ENCODE measurements around the gene KIF14. TPM values are rescaled to one million over a fixed set of nuclear protein-coding genes. Genes with fewer than 3 reads are reported as not detected.

KIF14 gene, protein sequence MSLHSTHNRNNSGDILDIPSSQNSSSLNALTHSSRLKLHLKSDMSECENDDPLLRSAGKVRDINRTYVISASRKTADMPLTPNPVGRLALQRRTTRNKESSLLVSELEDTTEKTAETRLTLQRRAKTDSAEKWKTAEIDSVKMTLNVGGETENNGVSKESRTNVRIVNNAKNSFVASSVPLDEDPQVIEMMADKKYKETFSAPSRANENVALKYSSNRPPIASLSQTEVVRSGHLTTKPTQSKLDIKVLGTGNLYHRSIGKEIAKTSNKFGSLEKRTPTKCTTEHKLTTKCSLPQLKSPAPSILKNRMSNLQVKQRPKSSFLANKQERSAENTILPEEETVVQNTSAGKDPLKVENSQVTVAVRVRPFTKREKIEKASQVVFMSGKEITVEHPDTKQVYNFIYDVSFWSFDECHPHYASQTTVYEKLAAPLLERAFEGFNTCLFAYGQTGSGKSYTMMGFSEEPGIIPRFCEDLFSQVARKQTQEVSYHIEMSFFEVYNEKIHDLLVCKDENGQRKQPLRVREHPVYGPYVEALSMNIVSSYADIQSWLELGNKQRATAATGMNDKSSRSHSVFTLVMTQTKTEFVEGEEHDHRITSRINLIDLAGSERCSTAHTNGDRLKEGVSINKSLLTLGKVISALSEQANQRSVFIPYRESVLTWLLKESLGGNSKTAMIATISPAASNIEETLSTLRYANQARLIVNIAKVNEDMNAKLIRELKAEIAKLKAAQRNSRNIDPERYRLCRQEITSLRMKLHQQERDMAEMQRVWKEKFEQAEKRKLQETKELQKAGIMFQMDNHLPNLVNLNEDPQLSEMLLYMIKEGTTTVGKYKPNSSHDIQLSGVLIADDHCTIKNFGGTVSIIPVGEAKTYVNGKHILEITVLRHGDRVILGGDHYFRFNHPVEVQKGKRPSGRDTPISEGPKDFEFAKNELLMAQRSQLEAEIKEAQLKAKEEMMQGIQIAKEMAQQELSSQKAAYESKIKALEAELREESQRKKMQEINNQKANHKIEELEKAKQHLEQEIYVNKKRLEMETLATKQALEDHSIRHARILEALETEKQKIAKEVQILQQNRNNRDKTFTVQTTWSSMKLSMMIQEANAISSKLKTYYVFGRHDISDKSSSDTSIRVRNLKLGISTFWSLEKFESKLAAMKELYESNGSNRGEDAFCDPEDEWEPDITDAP (N-terminal part only)
- total RNA-seq: 10 to 100 TPM; 28.3 to 30.3 TPM

DNA sequence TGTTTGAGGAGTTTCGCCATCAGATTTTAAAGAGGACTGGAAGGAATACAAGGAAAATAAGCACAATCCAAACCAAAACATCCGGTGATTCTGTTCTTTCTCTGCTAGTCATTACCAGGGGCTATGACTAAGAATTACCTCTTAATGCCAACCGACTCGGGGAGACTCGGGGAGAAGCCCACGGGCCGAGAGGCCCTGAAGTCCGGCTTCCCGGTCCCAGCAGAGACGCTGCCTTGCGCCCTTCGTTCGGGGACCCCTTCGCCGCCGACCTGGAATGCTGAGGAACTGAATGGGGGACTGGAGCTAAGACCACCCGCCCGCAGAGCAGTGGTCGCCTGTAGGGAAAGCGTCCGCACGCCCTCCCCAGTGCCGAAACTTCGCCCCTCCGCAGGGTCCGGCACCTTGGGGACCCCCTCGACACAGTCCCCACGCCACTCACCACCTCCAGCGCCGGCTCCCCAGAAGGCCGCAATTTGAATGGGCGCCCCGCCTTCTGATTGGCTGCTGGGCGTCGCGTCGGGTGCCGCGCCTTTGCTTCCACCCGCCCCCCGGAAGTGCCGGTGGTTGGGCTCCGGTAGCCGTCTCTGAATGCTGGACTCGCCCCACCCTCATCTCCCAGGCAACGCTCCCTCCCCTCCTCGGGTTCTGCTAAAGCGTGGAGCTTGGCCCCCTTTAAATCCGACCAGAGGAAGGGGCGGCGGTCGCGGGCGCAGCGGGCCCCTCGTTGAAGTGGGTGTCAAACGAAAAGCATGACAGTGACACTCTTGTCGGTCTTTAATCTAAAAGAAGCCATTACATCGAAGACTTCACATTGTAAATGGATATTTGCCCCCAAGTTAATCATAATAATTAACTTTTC, at the start of gene KIF14:
KIF14 (minus strand) TSS at position 479 of the 859 bp plus-strand sequence. CDS start 2,028 bp downstream, outside the sequence.
- CTCF ChIA-PET: interaction anchor here (0.9 to 4.6 kb wide), 6 partner anchors 13 to 269 kb away, joined by 3 to 109 read pairs (median 4); partner anchors contain the start of gene DDX59
- POLR2A ChIA-PET: interaction anchor here (0.9 to 3.6 kb wide), 5 partner anchors 8 to 402 kb away, joined by 3 to 62 read pairs (median 3); partner anchors contain the start of gene DDX59
- no peaks in the 10 kb centered on the region for H3K9me3 Mint-ChIP-seq
- peak within 1 kb of the TSS; percentile 86 for H3K27ac Mint-ChIP-seq
- peak; percentile 96 for DNase-seq
- H3K4me1 Mint-ChIP-seq: peaks cover 66% of the 10 kb centered on the region
- H3K36me3 Mint-ChIP-seq (ENCODE audit: low read depth): peaks cover 35% of the 10 kb centered on the region
- H3K27me3 Mint-ChIP-seq: no peaks in the 10 kb centered on the region
- H3K4me3 Mint-ChIP-seq: peak within 1 kb of the TSS; percentile 90

DNA sequence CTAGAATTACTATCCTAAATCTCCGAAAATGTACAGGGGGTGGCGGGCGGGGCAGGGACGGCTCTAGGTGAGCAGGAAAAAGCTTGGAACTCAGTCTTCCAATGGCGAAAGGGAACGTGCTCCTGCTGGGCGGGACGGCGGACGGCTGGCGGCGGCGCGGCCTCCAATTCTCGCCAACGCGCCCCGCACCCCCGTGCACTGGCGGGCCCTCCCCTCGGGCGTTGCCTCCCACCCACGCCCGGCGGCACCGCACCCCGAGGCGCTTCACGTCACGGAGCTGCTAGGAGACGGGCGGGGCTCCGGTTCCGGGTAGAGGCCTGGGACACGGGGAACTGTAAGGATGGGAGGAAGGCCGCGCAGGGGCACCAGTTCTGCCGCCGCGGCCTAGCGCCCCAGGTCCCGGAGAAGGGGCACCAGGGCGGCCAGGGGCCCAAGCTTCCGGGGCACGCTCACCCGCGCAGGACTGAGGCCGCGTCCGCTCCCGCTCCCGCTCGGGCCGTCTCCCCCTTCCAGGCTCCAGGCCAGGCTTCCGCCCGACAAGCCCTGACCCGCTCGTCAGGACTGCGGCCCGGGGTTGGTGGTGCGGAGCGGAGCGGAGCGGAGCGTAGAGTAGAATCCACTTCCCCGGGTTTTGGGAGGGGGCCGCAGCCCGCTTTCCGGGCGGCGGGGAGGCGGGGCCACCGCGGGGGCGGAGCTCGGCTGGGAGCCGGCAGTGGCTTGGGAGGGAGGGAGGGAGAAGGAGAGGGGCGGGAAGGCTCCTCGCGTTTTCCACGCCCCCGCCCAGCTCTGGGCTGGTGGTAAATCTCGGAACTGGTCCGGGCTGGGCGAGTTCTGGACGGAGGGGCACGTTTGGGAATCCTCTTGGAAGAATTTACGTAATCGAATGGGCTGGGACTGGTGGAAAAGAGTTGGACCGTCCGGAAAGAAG, 49.0 kb upstream of the KIF14 start, which contains the start of gene DDX59:
DDX59 (minus strand) TSS at position 594 of the 928 bp plus-strand sequence. CDS start 3,167 bp downstream, outside the sequence.
- peak; percentile 91 for DNase-seq
- peak within 1 kb of the TSS; percentile 99 for H3K4me3 Mint-ChIP-seq
- POLR2A ChIA-PET: interaction anchor here (0.5 to 5.1 kb wide), 28 partner anchors 10 to 1285 kb away, joined by 3 to 62 read pairs (median 4); partner anchors contain the start of genes KIF14 and KIF21B
- H3K36me3 Mint-ChIP-seq (ENCODE audit: low read depth): peaks cover 25% of the 10 kb centered on the region
- peaks cover 35% of the 10 kb centered on the region for H3K4me1 Mint-ChIP-seq
- CTCF ChIA-PET: interaction anchor here (0.6 to 3.9 kb wide), 10 partner anchors 11 to 445 kb away, joined by 3 to 62 read pairs (median 4); partner anchors contain the start of gene KIF14
- no peaks in the 10 kb centered on the region for H3K27me3 Mint-ChIP-seq
- H3K27ac Mint-ChIP-seq: peak within 1 kb of the TSS; percentile 93
- H3K9me3 Mint-ChIP-seq: no peaks in the 10 kb centered on the region

DNA sequence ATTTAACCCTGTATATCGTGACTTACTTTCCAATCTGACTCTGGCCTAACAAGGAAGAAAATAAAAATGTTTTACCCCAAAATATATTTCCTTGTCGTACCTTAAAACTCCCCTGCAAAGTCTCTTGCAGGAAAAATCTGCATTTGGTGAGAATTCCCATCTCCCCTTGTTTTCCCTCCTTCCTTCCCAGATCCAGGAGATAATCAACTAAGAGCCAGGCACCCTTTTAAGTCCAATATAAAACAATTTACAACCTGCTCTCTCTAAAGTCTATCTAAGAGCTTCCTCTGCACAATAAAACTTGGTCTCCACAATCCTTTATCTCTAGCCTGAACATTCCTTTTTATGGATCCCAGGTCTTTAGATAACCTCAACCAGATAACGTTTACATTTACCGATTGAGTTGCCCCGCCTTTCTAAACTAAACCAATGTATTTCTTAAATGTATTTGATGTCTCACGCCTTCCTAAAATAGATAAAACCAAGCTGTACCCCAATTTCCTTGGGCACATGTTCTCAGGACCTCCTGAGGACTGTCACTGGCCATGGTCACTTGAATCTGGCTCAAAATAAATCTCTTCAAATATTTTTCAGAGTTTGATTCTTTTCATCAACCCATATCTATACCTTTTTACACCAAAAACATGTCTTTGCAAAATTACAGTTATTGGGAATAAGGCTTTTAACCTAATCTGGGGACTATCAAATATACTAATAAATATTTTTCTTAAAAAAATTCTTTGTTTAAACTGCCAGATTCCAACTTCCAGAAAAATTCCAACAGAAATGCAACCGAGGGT, 48.2 kb upstream of the KIF14 start:
- Mint-ChIP-seq H3K9me3 (no peaks in the 10 kb centered on the region), H3K27me3 (no peaks in the 10 kb centered on the region), H3K4me1 (peaks cover 38% of the 10 kb centered on the region), H3K27ac (peak overlapping the region; percentile 53), H3K36me3 (ENCODE audit: low read depth) (peaks cover 33% of the 10 kb centered on the region), H3K4me3 (peak overlapping the region; percentile 99)
- DNase-seq: no peak
- ChIA-PET POLR2A (interaction anchor here (0.6 to 5.1 kb wide), 15 partner anchors 11 to 381 kb away, joined by 3 to 62 read pairs (median 5); partner anchors contain the start of genes KIF14 and KIF21B), CTCF (interaction anchor here (1.6 to 3.9 kb wide), 3 partner anchors 16 to 134 kb away, joined by 5 to 62 read pairs (median 12); partner anchors contain the start of gene KIF14)

DNA sequence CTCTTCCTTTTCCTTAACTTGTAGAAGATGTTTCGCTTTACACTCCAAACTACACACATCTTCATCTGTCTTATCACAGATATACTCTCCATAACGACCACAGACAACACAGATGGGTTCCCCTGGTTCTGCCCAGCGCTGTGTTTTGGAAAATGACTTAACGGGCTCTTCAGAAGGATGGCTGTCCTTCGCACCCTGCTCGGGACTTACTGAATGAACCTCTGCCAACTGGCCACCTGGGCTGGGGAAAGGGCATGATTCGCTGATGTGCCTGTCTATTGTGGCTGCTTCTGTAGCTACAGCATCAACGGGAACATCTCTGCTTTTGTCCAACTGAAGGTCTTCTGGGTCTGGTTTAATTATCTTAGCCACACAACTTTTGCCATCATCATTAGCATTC, 45.8 kb upstream of the KIF14 start:
- H3K36me3 Mint-ChIP-seq (ENCODE audit: low read depth): peaks cover 51% of the 10 kb centered on the region
- H3K9me3 Mint-ChIP-seq: no peaks in the 10 kb centered on the region
- POLR2A ChIA-PET: no interaction called here
- H3K27me3 Mint-ChIP-seq: no peaks in the 10 kb centered on the region
- H3K27ac Mint-ChIP-seq: no peak overlapping the region
- H3K4me1 Mint-ChIP-seq: peaks cover 45% of the 10 kb centered on the region
- CTCF ChIA-PET: no interaction called here
- no peak for DNase-seq
- H3K4me3 Mint-ChIP-seq: no peak overlapping the region

DNA sequence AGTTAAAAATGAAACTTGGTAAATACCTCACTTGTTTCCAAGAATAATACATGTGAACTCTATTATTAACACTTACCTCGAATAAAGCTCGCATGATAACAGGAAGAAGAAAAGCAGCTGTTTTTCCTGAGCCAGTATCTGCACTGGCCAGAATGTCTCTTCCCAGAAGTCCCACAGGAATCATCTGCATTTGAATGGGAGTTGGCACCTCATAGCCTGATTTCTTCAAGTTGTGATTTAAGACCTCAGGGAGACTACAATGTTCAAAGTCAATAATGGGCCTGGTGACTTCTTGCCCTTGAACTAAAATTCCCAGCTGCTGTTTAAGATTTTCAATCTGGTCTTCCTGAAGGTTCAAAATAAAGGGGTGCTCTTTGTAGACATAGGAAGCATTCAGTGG, 45.3 kb upstream of the KIF14 start:
- H3K36me3 Mint-ChIP-seq (ENCODE audit: low read depth): peaks cover 55% of the 10 kb centered on the region
- H3K4me1 Mint-ChIP-seq: peaks cover 40% of the 10 kb centered on the region
- H3K27ac Mint-ChIP-seq: no peak overlapping the region
- H3K9me3 Mint-ChIP-seq: no peaks in the 10 kb centered on the region
- no peak for DNase-seq
- CTCF ChIA-PET: interaction anchor here (0.7 kb wide), 2 partner anchors 17 to 44 kb away, joined by 4 to 5 read pairs; no protein-coding TSS in a partner anchor
- H3K4me3 Mint-ChIP-seq: no peak overlapping the region
- no peaks in the 10 kb centered on the region for H3K27me3 Mint-ChIP-seq
- POLR2A ChIA-PET: no interaction called here

DNA sequence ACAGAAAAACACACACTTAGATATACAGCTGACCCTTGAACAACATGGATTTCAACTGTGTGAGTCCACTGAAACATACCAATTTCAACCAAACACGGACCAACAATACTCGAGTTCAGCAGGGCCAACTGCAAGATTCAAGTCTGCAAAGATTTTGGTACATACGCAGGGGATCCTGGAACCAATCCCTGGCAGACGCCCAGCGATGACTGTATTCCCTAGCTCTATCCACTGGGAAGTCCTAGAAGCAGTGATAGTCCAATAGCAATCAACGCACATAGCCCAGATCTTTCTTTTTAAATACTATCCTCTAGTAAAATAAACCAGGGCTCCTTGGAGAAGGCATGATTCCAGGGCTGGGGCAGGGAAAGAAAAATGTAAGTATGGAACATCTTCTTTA, 40.2 kb upstream of the KIF14 start:
- DNase-seq: no peak
- no peaks in the 10 kb centered on the region for H3K9me3 Mint-ChIP-seq
- no peak overlapping the region for H3K27ac Mint-ChIP-seq
- H3K4me1 Mint-ChIP-seq: peaks cover 26% of the 10 kb centered on the region
- ChIA-PET POLR2A (interaction anchor here (5.4 kb wide), 1 partner anchor 9 kb away, joined by 23 read pairs; the partner anchor contains the start of gene DDX59), CTCF (interaction anchor here (1.3 kb wide), 1 partner anchor 39 kb away, joined by 3 read pairs; no protein-coding TSS in a partner anchor)
- no peaks in the 10 kb centered on the region for H3K27me3 Mint-ChIP-seq
- H3K4me3 Mint-ChIP-seq: no peak overlapping the region
- peaks cover 79% of the 10 kb centered on the region for H3K36me3 Mint-ChIP-seq (ENCODE audit: low read depth)

DNA sequence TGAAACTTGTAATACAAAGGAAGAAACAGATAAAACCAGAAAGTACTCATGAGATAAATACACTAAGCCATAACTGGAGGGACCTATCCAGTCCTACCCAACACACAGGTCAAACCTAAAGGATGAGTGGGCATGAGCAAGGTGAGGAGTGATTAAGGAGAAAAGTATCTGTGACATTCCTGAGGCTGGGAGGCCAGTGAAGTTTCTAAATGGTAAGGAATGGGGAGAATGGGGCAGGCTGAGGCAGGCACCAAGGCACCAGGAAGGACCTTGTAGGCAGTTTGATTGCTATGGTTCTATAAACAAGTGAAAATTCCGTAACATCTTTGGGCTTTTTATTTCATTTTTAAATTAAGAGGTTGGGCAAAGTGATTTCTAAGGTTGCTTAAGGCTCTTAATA, 38.7 kb upstream of the KIF14 start:
- H3K27ac Mint-ChIP-seq: no peak overlapping the region
- peaks cover 81% of the 10 kb centered on the region for H3K36me3 Mint-ChIP-seq (ENCODE audit: low read depth)
- H3K9me3 Mint-ChIP-seq: no peaks in the 10 kb centered on the region
- DNase-seq: no peak
- ChIA-PET POLR2A (interaction anchor here (5.4 kb wide), 1 partner anchor 10 kb away, joined by 23 read pairs; the partner anchor contains the start of gene DDX59), CTCF (interaction anchor here (1.0 to 1.3 kb wide), 2 partner anchors 11 to 37 kb away, joined by 3 to 4 read pairs; partner anchors contain the start of gene DDX59)
- no peak overlapping the region for H3K4me3 Mint-ChIP-seq
- peaks cover 33% of the 10 kb centered on the region for H3K4me1 Mint-ChIP-seq
- H3K27me3 Mint-ChIP-seq: no peaks in the 10 kb centered on the region

DNA sequence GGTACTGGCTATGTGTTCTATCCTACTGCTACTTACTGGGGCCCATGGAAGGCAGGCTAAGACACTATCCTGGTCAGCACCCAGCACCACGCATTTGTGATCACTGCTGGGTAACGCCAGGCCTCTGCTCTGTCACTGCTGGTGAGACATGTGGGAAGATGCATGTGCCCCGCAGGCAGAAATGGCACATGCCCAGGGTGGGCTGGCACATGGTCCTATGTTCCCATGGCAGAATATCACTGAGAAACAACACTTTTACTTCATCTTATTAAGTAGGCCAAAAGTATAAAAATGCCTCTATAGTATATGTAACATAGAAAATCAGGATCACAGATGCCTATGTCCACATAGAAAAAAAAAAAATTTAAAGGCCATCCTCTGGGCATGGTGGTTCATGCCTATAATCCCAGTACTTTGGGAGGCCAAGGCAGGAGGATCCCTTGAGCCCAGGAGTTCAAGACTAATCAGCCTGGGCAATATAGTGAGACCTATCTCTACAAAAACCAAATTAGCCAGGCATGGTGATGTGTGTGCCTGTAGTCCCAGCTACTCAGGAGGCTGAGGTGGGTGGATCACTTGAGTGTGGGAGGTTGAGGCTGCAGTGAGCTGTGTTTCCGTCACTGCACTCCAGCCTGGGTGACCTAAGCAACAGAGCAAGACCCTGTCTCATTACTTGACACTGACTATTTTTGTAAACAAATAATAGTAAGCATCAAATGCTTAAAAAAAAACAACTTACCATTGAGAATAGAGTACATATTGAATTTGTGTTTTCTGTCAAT, 37.7 kb upstream of the KIF14 start:
- POLR2A ChIA-PET: interaction anchor here (5.4 kb wide), 1 partner anchor 11 kb away, joined by 23 read pairs; the partner anchor contains the start of gene DDX59
- Mint-ChIP-seq H3K9me3 (no peaks in the 10 kb centered on the region), H3K27ac (no peak overlapping the region), H3K4me1 (peaks cover 35% of the 10 kb centered on the region), H3K27me3 (no peaks in the 10 kb centered on the region), H3K36me3 (ENCODE audit: low read depth) (peaks cover 81% of the 10 kb centered on the region), H3K4me3 (no peak overlapping the region)
- DNase-seq: no peak
- CTCF ChIA-PET: interaction anchor here (1.0 kb wide), 1 partner anchor 12 kb away, joined by 4 read pairs; the partner anchor contains the start of gene DDX59

DNA sequence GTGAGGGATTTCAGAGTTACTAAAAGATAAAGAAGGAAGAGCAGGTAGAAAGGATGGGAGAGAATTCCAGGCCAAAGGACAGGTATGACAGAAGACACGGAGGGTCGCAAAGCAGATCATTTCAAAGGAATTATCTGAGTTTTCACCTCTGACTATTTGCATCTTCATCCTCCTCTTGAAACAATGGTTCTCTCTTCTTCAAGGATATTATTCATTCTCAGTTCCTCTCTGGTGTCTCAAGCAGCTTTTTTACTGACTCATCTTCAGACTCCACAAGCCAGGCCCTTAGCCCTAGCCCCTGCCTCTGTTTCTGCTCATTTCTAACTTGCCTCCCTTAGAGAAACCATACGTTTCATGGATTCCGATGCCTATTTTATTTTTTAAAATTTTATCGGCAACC, 34.1 kb upstream of the KIF14 start:
- H3K4me1 Mint-ChIP-seq: peaks cover 35% of the 10 kb centered on the region
- H3K4me3 Mint-ChIP-seq: no peak overlapping the region
- peak overlapping the region; percentile 8 for H3K27ac Mint-ChIP-seq
- CTCF ChIA-PET: no interaction called here
- no peaks in the 10 kb centered on the region for H3K9me3 Mint-ChIP-seq
- no peak for DNase-seq
- POLR2A ChIA-PET: no interaction called here
- no peaks in the 10 kb centered on the region for H3K27me3 Mint-ChIP-seq
- H3K36me3 Mint-ChIP-seq (ENCODE audit: low read depth): peaks cover 60% of the 10 kb centered on the region

Data from activated CD4-positive, alpha-beta memory T cell treated with anti-CD3 and anti-CD28 coated beads, Interleukin-2, amount 10 ng/mL, durations not matched to agents 7 days and 5 days (primary cell).